Kidney (tissue), 14 donors: ENCODE data around the gene CBLIF. TPM values are rescaled to one million over a fixed set of nuclear protein-coding genes. Genes with fewer than 3 reads are reported as not detected.

Experiments used
- DNase-seq, 5 donors: peaks; one replicate each; pipeline ENCODE4 v3.0.0-alpha.2; 2013 to 2020
- FAIRE-seq: peaks from 2 replicates; lab custom pipeline; 2012; peaks lifted over from hg19 to GRCh38; lab: Jason Lieb, UNC
- H3K27ac ChIP-seq, 2 donors: one replicate each; pipeline ENCODE4 v1.7.0; 2013; ENCODE audit warnings: low read depth in 2 of 2, low read length in 2 of 2, inconsistent platforms in 1 of 2
- H3K27me3 ChIP-seq: one replicate; pipeline ENCODE4 v1.7.1; 2013; ENCODE audit warnings: low read length, inconsistent platforms; ENCODE audit not compliant: control insufficient read depth, insufficient read depth
- H3K36me3 ChIP-seq, 3 donors: one replicate each; pipeline versions ENCODE4 v1.7.0 to v1.7.1; 2013; ENCODE audit warnings: low read length in 3 of 3, control low read depth in 1 of 3, inconsistent platforms in 1 of 3; ENCODE audit not compliant: insufficient read depth in 3 of 3, control insufficient read depth in 2 of 3
- H3K4me1 ChIP-seq, 3 donors: one replicate each; pipeline versions ENCODE4 v1.7.0 to v1.7.1; 2013; ENCODE audit warnings: low read length in 3 of 3, inconsistent platforms in 1 of 3, low read depth in 1 of 3; ENCODE audit not compliant: control insufficient read depth in 2 of 3, insufficient read depth in 2 of 3
- H3K4me3 ChIP-seq, 3 donors: one replicate each; pipeline versions ENCODE4 v1.7.0 to v1.8.1; 2013; ENCODE audit warnings: low read length in 3 of 3, control low read depth in 1 of 3, inconsistent platforms in 1 of 3
- H3K9ac ChIP-seq, 3 donors: one replicate each; pipeline versions ENCODE4 v1.7.0 to v1.7.1; 2013; ENCODE audit warnings: low read length in 3 of 3, control low read depth in 1 of 3, inconsistent platforms in 1 of 3
- H3K9me3 ChIP-seq, 3 donors: one replicate each; pipeline versions ENCODE4 v1.7.0 to v1.7.1; 2013; ENCODE audit warnings: low read length in 3 of 3, control low read depth in 1 of 3, inconsistent platforms in 1 of 3; ENCODE audit not compliant: control insufficient read depth in 2 of 3, insufficient read depth in 1 of 3
- CTCF ChIP-seq: IDR thresholded peaks from 3 replicates; pipeline ENCODE4 v1.5.1; 2012; ENCODE audit warnings: mild to moderate bottlenecking, moderate library complexity, borderline replicate concordance; ENCODE audit not compliant: insufficient read depth; ENCODE audit errors: extremely low read depth
- intact Hi-C: fragments of 100-400 bp; cut with DNase I; formaldehyde crosslinking; loops from one replicate; pipeline ENCODE4 v1.11.1; 2022
- polyA plus RNA-seq: library from polyadenylated mRNA; stranded (reverse); fragments of 350-450 nt; fragmentation: Illumina TruSeq; extraction: RNeasy Lipid Tissue Mini Kit (QIAGEN cat#74804); gene quantifications from one replicate; pipeline ENCODE4 v1.2.3, GENCODE V29; 2014; ENCODE audit warnings: low read depth, low replicate concordance; ENCODE audit not compliant: insufficient read depth
- total RNA-seq: library from RNA; stranded (reverse); fragmentation: NEBNext Ultra II Directional; extraction: Animal tissue kit (Norgen Biotek cat#: 25700); gene quantifications from one replicate; pipeline ENCODE4 v1.2.1, GENCODE V29; 2021
- donor health status: control.
- donor health status: control.
- donor health status: control.
- donor health status: control.
- donor health status: control.
- donor health status: DM: yes; HTN: yes; CAD: no.
- donor health status: Normal renal cell carcinoma (clear cell type).

Gene CBLIF
- total and polyA plus RNA-seq, 2 donors from 2014 or later: not detected

- DNase-seq (no peak), FAIRE-seq (no peak)
- H3K27me3 ChIP-seq: no peaks in the 10 kb centered on the region
- no peak overlapping the region for H3K9ac ChIP-seq
- no peak overlapping the region for H3K4me3 ChIP-seq
- TF ChIP-seq CTCF: no peak
- no peaks in the 10 kb centered on the region for H3K36me3 ChIP-seq
- H3K4me1 ChIP-seq: no peaks in the 10 kb centered on the region
- intact Hi-C loops: no loop called here
- H3K27ac ChIP-seq: no peak overlapping the region
- H3K9me3 ChIP-seq: no peaks in the 10 kb centered on the region
Measured at GRCh38 chr11:59866836-59867235, 21.5 kb upstream of the CBLIF start.

- no peak for FAIRE-seq
- intact Hi-C loops: no loop called here
- Histone ChIP-seq H3K4me1 (no peaks in the 10 kb centered on the region), H3K27ac (no peak within 1 kb of the TSS), H3K27me3 (no peaks in the 10 kb centered on the region), H3K36me3 (no peaks in the 10 kb centered on the region), H3K9me3 (no peaks in the 10 kb centered on the region), H3K9ac (no peak within 1 kb of the TSS), H3K4me3 (no peak within 1 kb of the TSS)
- TF ChIP-seq CTCF: no peak
- no peak for DNase-seq
Measured at GRCh38 chr11:59866397-59866796, 21.1 kb upstream of the CBLIF start, which contains the start of gene TCN1. TSS of gene TCN1 (minus strand) at chr11:59866487. CDS start at chr11:59866470, 17 bp downstream.

- intact Hi-C loops: no loop called here
- DNase-seq: no peak
- Histone ChIP-seq H3K9ac (no peak overlapping the region), H3K36me3 (no peaks in the 10 kb centered on the region), H3K4me3 (no peak overlapping the region), H3K4me1 (no peaks in the 10 kb centered on the region), H3K27ac (no peak overlapping the region), H3K27me3 (no peaks in the 10 kb centered on the region), H3K9me3 (no peaks in the 10 kb centered on the region)
- FAIRE-seq: no peak
- no peak for TF ChIP-seq CTCF
Measured at GRCh38 chr11:59865031-59865430, 19.7 kb upstream of the CBLIF start.

GRCh38 chr11:59862252-59862651 lies 17.0 kb upstream of the CBLIF start:
- H3K27ac ChIP-seq: no peak overlapping the region
- intact Hi-C loops: no loop called here

More at GRCh38 chr11:59862252-59862651, 17.0 kb upstream of the CBLIF start:
- H3K4me1 ChIP-seq: no peaks in the 10 kb centered on the region
- no peaks in the 10 kb centered on the region for H3K36me3 ChIP-seq
- H3K9ac ChIP-seq: no peak overlapping the region
- no peaks in the 10 kb centered on the region for H3K27me3 ChIP-seq
- FAIRE-seq (no peak), DNase-seq (no peak)
- H3K4me3 ChIP-seq: no peak overlapping the region
- no peak for TF ChIP-seq CTCF
- H3K9me3 ChIP-seq: no peaks in the 10 kb centered on the region
